ENCODE measurements around the gene HES7. TPM values are rescaled to one million over a fixed set of nuclear protein-coding genes. Genes with fewer than 3 reads are reported as not detected.

HES7 gene
- total and polyA plus RNA-seq, 4 donors: not detected

DNA sequence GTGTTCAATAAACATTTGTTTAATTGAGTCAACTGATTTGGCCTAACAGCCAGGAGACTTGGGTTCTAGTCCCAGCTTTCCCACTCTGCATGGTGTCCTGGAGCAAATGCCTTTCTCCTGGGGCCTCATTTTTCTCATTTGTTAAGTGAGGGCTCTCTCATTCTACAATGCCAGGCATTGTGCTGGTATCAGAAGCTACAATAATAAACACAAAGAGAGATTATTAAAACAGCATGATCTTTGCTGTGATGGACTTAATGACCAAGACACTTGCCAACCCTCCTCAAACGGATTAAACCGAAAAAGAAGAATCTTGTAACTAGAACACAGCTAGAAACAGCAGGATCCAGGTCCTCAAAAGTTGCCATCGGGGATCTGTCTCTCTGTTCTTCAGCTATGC is 43.6 kb upstream of the HES7 start:
- WGBS: 94% methylated on average over 3 of the region's 3 CpGs
- no peak overlapping the region for H3K9ac ChIP-seq (ENCODE audit: low read depth in 1 of 2, low read length in 2 of 2)
- H3K27me3 ChIP-seq (ENCODE audit: control insufficient read depth in 4 of 4, insufficient read depth in 4 of 4, low read length in 3 of 4): no peaks in the 10 kb centered on the region
- H3K4me1 ChIP-seq (ENCODE audit: control insufficient read depth in 4 of 4, insufficient read depth in 4 of 4, low read length in 3 of 4): peaks cover 8 to 20% (median 16%) of the 10 kb centered on the region in 4 donors
- no peak for TF ChIP-seq NR2F2 (IDR thresholded peaks at IDR 0.05)
- TF ChIP-seq SP1 (IDR thresholded peaks at IDR 0.05): no peak
- TF ChIP-seq RAD21 (IDR thresholded peaks at IDR 0.05): no peak
- TF ChIP-seq GABPA (IDR thresholded peaks at IDR 0.05 in 1 of 2, conservative IDR thresholded peaks at IDR 0.05 in 1 of 2): no peak
- TF ChIP-seq MAX (IDR thresholded peaks at IDR 0.05): no peak
- TF ChIP-seq, protein P1, sequence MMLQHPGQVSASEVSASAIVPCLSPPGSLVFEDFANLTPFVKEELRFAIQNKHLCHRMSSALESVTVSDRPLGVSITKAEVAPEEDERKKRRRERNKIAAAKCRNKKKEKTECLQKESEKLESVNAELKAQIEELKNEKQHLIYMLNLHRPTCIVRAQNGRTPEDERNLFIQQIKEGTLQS (IDR thresholded peaks at IDR 0.05): no peak
- TF ChIP-seq HNF4G (IDR thresholded peaks at IDR 0.05): no peak
- no peaks in the 10 kb centered on the region for H3K36me3 ChIP-seq (ENCODE audit: control insufficient read depth in 4 of 4, insufficient read depth in 3 of 4, low read depth in 1 of 4, low read length in 3 of 4)
- H3K4me3 ChIP-seq (ENCODE audit: low read depth in 1 of 3, low read length in 3 of 3): no peak overlapping the region
- no peak for DNase-seq (ENCODE audit: low spot score)
- H3K27ac ChIP-seq (ENCODE audit: low read depth in 1 of 2, low read length in 2 of 2): no peak overlapping the region
- H3K9me3 ChIP-seq (ENCODE audit: control insufficient read depth in 4 of 4, low read length in 3 of 4): no peaks in the 10 kb centered on the region

DNA sequence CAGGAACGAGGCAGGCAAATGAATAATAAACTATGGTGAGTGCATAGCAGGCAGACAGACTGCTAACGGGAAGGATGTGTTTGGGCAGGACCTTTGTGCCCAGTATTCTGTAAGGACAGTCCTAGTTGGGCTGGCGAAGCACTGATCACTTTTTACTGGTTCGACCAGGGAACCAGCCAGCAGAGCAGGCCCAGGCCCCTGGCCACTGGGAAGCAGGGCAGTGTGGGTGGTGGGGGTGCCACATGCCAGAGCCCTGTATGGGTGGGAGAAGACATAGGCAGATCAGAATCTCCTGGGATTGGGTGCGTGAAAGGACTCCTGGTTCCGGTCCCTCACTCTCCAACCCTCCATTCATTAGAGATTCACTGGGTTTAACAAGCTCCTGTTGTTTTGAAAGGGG is 42.8 kb upstream of the HES7 start:
- Histone ChIP-seq H3K27ac (ENCODE audit: low read depth in 1 of 2, low read length in 2 of 2) (no peak overlapping the region), H3K9ac (ENCODE audit: low read depth in 1 of 2, low read length in 2 of 2) (no peak overlapping the region), H3K4me3 (ENCODE audit: low read depth in 1 of 3, low read length in 3 of 3) (no peak overlapping the region), H3K27me3 (ENCODE audit: control insufficient read depth in 4 of 4, insufficient read depth in 4 of 4, low read length in 3 of 4) (no peaks in the 10 kb centered on the region), H3K36me3 (ENCODE audit: control insufficient read depth in 4 of 4, insufficient read depth in 3 of 4, low read depth in 1 of 4, low read length in 3 of 4) (no peaks in the 10 kb centered on the region), H3K4me1 (ENCODE audit: control insufficient read depth in 4 of 4, insufficient read depth in 4 of 4, low read length in 3 of 4) (peaks cover 8 to 24% (median 20%) of the 10 kb centered on the region in 4 donors), H3K9me3 (ENCODE audit: control insufficient read depth in 4 of 4, low read length in 3 of 4) (no peaks in the 10 kb centered on the region)
- DNase-seq (ENCODE audit: low spot score): no peak
- 95% methylated on average over 6 of the region's 6 CpGs for WGBS
- TF ChIP-seq HNF4A (conservative IDR thresholded peaks at IDR 0.05) (no peak), MAX (IDR thresholded peaks at IDR 0.05) (no peak), RXRA (IDR thresholded peaks at IDR 0.05) (no peak), FOXA2 (IDR thresholded peaks at IDR 0.05) (no peak), GABPA (IDR thresholded peaks at IDR 0.05 in 1 of 2, conservative IDR thresholded peaks at IDR 0.05 in 1 of 2) (no peak), SP1 (IDR thresholded peaks at IDR 0.05) (no peak), FOXA1 (IDR thresholded peaks at IDR 0.05) (no peak), EGR1 (IDR thresholded peaks at IDR 0.05; ENCODE audit: low read depth in 2 of 2) (no peak), REST (IDR thresholded peaks at IDR 0.05) (no peak), RAD21 (IDR thresholded peaks at IDR 0.05) (no peak), HNF4G (IDR thresholded peaks at IDR 0.05) (no peak), NR2F2 (IDR thresholded peaks at IDR 0.05) (no peak), YY1 (IDR thresholded peaks at IDR 0.05) (no peak), JUND (IDR thresholded peaks at IDR 0.05) (no peak), TAF1 (conservative IDR thresholded peaks at IDR 0.05) (no peak)
- TF ChIP-seq, protein P2, sequence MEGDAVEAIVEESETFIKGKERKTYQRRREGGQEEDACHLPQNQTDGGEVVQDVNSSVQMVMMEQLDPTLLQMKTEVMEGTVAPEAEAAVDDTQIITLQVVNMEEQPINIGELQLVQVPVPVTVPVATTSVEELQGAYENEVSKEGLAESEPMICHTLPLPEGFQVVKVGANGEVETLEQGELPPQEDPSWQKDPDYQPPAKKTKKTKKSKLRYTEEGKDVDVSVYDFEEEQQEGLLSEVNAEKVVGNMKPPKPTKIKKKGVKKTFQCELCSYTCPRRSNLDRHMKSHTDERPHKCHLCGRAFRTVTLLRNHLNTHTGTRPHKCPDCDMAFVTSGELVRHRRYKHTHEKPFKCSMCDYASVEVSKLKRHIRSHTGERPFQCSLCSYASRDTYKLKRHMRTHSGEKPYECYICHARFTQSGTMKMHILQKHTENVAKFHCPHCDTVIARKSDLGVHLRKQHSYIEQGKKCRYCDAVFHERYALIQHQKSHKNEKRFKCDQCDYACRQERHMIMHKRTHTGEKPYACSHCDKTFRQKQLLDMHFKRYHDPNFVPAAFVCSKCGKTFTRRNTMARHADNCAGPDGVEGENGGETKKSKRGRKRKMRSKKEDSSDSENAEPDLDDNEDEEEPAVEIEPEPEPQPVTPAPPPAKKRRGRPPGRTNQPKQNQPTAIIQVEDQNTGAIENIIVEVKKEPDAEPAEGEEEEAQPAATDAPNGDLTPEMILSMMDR (IDR thresholded peaks at IDR 0.05; ENCODE audit: low read depth, low read length, missing input control): no peak
- TF ChIP-seq, protein P3, sequence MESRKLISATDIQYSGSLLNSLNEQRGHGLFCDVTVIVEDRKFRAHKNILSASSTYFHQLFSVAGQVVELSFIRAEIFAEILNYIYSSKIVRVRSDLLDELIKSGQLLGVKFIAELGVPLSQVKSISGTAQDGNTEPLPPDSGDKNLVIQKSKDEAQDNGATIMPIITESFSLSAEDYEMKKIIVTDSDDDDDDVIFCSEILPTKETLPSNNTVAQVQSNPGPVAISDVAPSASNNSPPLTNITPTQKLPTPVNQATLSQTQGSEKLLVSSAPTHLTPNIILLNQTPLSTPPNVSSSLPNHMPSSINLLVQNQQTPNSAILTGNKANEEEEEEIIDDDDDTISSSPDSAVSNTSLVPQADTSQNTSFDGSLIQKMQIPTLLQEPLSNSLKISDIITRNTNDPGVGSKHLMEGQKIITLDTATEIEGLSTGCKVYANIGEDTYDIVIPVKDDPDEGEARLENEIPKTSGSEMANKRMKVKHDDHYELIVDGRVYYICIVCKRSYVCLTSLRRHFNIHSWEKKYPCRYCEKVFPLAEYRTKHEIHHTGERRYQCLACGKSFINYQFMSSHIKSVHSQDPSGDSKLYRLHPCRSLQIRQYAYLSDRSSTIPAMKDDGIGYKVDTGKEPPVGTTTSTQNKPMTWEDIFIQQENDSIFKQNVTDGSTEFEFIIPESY (IDR thresholded peaks at IDR 0.05): no peak
- TF ChIP-seq, protein P1 (IDR thresholded peaks at IDR 0.05): no peak
